GM19455 (cell line): ENCODE results near the gene APOD.

Experiments used
- ATAC-seq: cut with Tn5 transposase; IDR thresholded peaks from one replicate; pipeline ENCODE4 v1.9.1; 2021; ENCODE audit not compliant: unreplicated experiment

The APOD gene

GRCh38 chr3:195555110-195555509 lies 28.6 kb downstream of the APOD start:
- no peak for ATAC-seq

GRCh38 chr3:195554458-195554857 lies 29.3 kb downstream of the APOD start:
- ATAC-seq, result no peak

GRCh38 chr3:195553268-195553667 lies 30.5 kb downstream of the APOD start:
- no peak for ATAC-seq

DNA sequence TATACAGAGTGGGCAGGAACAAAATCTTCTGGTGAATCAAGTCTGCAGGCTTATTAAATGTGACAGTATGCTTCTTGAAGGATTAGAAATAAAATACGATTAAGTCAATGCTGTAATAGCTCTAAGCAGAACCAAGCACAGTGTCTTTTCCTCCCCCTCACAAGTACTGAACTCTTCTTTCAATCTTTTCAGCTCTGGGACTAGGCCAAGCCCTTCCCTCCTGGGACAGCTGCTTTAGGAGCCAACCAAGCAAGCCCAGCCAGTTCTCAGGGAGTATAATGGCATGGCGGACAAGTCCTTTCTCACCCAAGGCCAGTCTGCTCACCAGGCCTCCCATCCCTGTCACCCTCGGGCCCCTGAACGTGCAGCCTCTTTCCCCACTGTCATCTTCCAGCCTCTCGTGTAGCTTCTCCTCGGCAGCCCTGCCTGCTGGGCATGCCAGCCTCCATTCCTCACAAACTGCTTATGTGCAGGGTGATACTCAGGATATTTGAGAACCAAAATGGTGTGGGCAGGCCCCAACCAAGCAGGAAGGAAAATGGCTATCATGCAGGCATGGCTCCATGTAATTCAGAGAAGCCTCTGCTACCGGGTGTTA lies 32.3 kb downstream of the APOD start:
- ATAC-seq, result no peak

DNA sequence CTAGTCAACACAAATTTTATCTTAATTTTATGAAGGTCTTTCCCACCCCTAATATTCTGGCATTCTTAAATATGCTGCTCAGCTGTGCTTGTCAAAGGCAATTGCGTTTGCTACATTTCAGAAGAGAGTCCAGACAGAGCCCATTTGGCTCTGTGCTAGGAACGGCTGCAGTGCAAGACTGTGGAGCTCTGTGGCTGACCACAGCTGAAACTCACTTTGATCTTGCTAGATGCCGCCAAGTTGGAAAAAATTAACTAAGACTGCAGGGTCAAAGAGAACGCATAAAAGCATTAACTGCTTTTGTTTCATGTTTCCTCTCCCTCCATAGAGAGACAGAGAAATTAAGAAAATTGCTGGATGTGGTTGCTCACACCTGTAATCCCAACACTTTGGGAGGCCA lies 33.0 kb downstream of the APOD start:
- no peak for ATAC-seq

DNA sequence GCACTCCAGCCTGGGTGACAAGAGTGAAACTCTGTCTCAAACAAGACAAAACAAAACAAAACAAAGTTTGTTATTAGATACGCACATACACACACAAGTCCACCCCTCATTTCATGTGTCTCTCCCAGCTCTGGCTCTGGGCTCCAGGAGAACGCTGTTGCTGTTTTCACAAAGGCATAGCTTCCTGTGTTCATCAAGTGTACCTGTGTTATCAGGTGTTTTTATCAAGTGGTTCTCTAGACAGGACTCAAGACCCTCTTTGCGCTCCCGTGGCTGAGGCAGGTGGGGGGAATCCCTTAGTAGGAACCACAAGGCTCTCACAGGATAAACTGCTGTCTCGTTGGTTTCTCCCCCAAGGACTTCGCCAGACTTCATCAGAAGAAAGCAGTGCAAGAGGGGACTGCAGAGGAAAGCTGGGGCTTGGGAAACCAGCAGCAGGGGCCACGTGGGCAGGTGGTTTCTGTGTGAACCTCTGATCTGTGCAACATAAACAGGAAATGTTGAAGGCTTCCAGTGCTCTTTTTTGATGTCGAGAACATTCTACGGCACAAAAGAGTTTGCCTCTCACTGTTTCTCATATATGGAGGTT lies 33.7 kb downstream of the APOD start:
- ATAC-seq, result no peak

- ATAC-seq, result no peak
Observed at GRCh38 chr3:195548987-195549386, 34.8 kb downstream of the APOD start.

DNA sequence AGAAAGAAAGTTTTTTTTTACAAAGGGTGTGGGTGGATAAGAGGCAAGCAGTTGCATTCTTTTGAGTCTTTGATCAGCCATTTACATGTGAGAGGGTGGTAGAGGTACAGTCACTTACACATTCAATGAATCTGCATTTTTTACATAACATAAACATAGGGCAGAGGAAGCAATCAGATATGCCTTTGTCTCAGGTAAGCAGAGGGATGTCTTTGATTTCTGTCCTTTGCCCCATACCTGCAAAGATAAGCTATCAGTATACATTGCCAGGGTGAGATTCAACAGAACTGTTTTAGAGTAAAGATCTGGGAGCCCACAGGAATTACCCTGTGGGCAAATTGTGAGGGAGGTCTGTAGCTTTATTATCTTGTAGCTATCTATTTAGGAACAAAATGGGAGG lies 35.2 kb downstream of the APOD start:
- ATAC-seq, result no peak

- no peak for ATAC-seq
Observed at GRCh38 chr3:195548006-195548405, 35.7 kb downstream of the APOD start.

- ATAC-seq, result no peak
Observed at GRCh38 chr3:195546130-195546560, 37.6 kb downstream of the APOD start.

- no peak for ATAC-seq
Observed at GRCh38 chr3:195544634-195545033, 39.1 kb downstream of the APOD start.

DNA sequence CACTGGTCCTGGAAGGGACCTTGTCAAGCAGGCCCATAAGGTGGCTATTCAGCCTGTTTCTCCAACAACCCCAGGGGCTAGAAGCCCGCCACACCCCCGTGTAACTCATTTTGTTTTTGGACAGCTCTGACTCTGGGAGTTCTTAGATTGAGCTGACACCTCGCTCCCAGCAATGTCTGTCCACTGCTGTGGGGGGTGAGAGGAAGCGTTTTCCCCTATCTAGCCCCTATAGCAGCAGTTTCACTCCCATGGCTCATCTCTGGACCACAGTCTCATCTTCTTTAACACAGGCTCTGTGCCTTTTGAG lies 39.6 kb downstream of the APOD start:
- no peak for ATAC-seq

DNA sequence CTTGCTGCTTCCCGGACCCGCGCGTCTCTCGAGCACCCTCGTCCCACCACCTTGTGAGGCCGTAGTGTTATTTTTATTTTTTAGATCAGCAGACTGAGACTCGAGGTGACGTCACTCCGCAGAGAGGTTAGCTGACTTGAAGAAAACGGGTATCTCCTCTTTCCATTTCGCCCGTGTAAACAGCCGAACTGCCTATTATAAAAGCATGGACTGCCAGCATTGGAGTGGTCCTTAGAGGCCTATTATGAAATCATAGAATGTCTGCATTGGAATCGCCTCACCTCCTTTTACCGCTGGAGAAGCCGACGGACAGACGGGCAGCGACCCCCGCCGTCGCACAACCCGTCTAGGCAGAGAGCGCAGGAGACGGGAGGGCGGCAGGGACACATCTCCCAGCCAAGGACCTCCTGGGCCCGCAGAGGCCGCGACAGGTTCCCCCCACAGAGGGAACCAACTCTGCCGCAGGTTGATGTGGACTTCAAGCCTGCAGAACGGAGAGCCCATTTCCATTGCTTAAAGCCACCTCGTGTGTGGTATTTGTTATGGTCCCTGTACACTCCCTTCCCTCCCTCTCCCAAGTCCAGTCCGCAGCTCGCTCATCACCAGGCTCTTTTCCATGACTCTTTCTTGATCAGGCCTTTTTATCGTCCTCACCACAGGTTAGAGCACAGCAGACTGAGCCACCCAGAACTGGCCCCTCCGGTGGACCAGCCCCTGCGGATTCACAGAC lies 40.1 kb downstream of the APOD start:
- peak; percentile 12 for ATAC-seq

- peak; percentile 73 for ATAC-seq
Observed at GRCh38 chr3:195542698-195543499, 40.8 kb downstream of the APOD start, which contains the start of gene PPP1R2. Gene PPP1R2 (minus strand): TSS chr3:195543325. CDS start chr3:195543025, 300 bp downstream.

- ATAC-seq, result no peak
Observed at GRCh38 chr3:195542316-195542697, 41.4 kb downstream of the APOD start.

GRCh38 chr3:195540511-195540910 lies 43.2 kb downstream of the APOD start:
- no peak for ATAC-seq

- no peak for ATAC-seq
Observed at GRCh38 chr3:195540027-195540426, 43.7 kb downstream of the APOD start.

- ATAC-seq, result no peak
Observed at GRCh38 chr3:195539479-195539878, 44.3 kb downstream of the APOD start.

GRCh38 chr3:195537995-195538394 lies 45.7 kb downstream of the APOD start:
- ATAC-seq, result peak; percentile 58

GRCh38 chr3:195535293-195535692 lies 48.4 kb downstream of the APOD start:
- no peak for ATAC-seq

DNA sequence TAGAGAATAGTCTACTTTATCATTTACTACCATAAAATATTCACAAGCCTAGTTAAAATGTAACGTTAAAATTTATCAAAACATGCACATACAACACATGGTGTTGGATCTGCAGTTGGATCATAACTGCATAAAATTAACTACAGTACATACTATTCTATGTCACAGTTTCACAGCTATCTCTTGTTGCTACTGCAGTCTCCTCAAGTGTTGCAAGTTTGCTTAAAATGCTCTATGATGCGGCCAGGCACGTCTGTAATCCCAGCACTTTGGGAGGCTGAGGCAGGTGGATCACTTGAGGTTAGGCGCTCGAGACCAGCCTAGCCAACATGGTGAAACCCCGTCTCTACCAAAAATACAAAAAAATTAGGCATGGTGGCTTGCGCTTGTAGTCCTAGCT lies 50.9 kb downstream of the APOD start:
- ATAC-seq, result no peak

- ATAC-seq, result no peak
Observed at GRCh38 chr3:195532345-195532744, 51.4 kb downstream of the APOD start.
